HG02943 (cell line): ENCODE data around the gene NUDT12.

Source experiments
- ATAC-seq: cut with Tn5 transposase; IDR thresholded peaks from one replicate; pipeline ENCODE4 v1.9.1; 2021; ENCODE audit warnings: mild to moderate bottlenecking, low read depth, moderate library complexity; ENCODE audit not compliant: unreplicated experiment

The NUDT12 gene

DNA sequence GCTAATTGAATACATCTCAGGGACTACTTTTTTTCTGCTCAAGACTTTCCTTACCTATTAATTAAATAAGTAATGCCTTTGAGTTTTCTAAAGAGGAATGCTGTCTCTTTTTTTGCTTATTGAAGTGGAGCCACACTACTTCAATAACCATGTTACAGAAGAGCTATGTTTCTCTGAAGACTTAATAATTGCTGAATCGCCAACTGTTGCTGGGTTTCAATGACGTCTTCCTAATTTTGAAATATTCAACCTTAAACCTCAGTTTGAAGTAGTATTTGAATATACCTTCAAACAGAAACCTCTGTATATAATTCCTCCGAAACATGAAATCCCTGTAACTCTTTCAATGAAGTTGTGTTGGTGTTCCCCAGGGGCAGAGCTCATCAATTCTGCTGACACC lies 21.0 kb downstream of the NUDT12 start:
- no peak for ATAC-seq

DNA sequence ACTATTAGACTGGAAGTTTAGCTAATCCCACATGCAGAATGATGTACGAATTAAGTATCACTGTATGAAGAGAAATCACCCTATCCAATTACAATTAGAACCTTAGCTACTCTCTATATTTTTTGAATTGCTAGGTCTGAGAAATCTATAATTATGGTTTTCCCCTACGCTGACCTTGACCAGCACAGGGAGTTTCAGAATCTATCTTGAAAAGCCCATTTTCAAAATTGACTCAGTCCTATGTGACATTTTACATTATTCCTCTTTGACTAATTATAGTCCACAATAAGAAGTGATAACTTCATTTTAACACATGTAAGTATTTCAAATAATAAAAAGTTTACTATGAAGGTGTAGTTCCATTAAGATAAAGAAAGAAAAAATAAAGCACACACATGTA lies 21.5 kb downstream of the NUDT12 start:
- no peak for ATAC-seq

DNA sequence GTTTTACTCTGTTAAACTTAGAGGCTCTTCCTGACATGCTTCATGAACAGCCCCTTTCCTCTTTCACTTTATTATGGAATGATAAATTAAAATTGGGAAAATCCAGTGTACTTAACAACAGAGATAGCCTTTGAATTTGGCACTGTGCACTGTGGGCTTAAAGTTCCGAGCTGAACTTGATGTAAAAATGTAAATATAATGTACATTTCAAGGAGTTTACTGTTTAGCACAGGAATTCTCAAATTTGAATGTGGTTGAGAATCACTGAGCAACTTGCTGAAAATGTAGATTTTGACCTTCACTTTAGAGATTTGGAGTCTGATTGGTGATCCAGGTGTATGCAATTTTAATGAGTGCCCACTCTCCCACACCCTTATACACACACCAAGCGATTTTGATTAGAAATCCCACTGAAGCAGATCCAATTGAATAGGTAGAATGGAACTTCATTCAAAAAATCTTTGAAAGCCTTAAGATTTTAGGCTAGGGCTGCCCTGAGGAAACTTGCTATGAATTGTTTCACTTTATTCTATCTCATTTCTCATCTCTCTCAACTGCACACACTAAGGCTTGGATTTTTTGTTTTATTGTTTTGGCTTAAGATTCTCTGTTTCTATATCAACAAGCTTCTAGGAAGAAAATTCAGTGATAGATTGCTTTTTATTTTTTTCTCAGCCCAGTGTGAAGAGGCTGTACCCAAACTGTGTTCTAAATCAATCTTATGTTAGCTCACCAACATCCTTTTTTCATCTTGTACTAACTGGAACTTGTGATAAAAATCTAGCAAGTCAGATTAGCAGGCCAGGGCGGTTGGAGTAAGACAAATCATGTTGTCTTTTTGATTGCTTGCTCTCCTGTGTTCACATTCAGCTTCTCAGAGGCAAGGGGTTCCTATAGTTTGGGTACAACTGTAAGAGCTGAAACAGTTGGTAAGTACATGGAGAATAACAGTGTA lies 22.9 kb downstream of the NUDT12 start:
- no peak for ATAC-seq

DNA sequence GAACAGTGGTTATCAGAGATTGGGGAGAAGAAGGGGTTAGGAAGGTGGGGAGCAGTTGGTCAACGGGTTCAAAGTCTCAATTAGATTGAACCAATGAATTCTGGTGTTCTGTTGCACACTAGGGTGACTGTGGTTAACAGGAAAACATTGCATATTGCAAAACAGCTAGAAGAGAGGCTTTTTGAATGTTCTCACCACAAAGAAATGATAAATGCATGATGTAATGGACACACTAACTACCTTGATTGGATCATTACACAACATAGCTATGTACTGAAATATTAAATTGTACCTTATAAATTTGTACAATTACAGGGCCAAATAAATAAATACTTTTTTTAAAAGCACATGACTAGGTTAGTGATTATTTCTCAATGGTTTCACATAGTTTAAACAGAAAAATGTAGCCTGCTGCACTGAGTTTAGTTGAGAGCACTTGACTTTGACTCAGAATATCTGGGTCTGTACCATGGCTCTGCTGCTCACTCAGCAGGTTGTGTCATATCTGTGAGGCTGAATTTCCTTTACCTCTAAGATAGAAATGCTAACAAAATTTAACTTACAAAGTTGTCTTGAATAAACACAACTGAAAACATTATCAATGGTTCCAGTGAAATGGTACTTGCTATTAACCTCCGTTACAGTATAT lies 30.4 kb downstream of the NUDT12 start:
- ATAC-seq, result no peak

DNA sequence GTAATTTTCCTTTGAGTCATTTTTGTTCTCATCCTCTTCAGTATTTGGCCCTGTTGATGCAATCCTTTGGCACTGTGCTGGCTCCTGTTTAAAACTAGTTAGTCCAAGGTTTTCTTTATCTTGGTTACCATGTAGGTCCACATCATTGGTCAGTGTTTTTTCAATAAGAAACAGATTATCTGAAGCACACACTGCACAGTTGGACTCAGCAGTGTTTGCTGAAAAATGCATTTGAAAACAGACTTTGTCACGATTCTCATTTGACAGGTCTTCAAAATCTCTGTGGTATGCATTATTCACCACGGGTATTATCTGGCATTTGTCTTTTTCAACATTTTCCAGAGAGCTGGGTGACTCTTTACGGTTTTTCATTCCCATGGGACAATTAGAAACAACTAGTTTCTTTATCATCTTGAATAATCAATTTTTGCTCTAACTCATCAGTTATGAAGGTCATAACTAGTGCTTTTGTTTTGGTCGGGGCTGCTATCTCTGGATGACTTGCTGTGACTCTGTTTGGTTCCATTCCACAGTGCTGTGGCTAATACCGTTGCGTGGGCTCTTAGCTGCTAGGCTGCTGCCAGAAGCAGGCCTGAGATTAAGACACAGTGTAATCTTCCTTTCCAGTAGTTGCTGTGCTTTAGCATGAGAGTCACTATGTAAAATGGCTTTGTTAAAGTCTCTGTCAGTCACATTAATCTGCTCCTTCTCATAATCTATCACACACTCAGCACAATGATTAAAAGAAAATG lies 36.2 kb downstream of the NUDT12 start:
- no peak for ATAC-seq

DNA sequence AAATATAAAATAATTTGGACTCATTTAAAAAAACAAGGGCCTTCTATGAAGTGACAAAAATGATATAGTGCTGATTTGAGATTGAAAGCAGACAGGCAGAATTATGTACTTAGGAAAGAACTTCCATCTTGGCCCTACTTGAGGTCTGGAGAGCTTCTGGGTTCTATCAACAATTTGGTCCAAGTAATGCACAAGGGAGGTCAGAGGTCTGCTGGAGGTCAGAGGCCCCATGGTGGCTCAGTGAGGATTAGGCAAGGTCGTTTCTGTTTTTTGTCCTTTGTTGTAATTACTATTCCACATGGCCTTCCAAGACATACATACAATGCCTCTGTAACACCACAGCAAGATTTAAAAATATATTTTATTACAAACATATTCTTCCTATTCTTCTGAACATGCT lies 37.2 kb downstream of the NUDT12 start:
- ATAC-seq, result no peak

DNA sequence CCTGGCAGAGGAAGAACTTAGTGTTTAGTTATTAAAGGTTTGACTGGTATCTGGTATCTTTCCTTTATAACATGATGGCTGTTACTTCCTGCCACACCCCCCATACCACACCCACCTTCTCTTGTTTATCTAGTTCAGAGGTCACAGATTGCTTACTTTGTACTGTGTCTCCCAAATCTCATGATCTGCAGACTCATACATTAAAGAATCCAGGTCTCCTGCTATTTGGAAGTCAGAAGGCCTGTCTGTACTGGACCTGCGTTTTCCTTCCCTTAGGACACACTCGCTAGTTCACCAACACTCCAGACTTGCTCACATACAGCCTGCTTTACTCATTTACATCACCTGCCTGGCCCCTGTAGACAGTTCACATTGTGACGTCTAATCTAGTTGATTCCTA lies 39.3 kb downstream of the NUDT12 start:
- ATAC-seq, result no peak

DNA sequence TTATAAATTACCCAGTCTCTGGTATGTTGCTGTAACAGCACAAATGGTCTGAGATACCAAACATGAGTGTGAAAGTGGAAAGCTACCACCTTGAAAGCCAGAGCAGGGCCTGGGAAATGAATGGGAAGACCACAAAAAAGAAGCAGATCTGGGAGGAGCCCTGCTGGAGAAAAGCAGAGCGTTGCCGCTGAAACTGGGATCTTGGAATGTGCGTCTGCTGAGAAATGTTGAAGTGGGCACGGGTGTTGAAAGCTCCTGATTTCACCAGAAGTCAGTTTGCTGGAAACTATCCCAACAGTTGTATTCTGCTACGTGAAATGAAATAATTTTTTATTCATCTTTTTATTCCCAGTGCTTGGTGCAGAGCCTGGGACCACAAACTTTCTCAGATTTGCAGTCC lies 40.0 kb downstream of the NUDT12 start:
- ATAC-seq, result no peak

DNA sequence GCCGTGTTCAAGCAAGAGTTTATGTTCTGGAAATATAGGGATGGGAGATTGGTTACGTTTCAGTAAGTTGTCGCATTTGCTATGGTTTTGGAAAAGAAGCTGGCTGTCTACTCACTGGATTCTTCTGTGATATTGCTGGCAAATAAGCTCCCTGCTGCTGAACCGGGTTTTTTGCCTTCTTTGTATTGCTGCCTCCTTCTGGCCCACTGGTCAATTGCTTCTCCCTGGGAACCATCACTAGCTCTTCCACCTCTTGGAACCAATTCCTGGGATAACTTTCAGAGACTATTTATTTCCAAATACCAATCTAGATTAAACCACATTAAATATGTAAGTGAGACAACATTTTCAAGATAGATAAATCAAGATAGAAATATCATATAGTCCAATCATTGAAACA lies 43.0 kb downstream of the NUDT12 start:
- ATAC-seq, result no peak

DNA sequence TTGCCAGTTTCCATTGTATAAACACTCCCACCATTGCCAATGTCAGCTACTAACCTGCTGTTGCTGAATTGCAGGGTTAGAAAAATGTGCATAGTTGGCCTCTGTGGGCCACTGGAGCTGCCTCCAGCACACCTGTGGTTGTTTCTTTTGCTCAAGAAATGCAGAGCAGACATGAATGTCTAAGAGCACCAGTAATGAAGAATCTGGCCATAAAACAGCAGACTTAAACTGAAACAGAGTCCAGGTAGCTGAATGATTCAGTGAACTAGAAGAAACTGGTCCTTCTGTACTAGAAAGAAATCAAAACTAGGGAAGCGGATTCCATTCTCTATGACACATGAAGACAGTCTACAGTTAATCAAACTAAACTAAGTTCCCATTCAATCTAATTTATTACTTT lies 48.2 kb downstream of the NUDT12 start:
- ATAC-seq, result no peak

DNA sequence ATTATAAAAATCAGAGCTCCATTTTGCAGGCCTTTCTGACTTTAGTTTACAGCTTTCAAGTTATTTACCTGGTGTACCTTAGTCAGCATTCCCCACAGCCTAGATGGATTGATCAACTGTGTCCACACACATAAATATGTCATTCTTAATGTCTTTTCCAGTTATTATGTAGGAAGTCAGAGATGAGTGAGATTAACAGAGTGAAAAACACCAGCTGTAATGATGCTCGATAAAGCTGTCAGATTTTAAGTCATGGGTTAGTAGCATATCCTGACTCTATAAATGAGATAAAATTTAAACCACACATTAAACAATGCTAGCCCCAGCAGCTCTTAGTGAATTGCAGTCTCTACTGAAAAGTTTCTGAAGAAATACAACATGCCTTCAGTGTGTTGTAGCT lies 48.9 kb downstream of the NUDT12 start:
- ATAC-seq, result no peak

DNA sequence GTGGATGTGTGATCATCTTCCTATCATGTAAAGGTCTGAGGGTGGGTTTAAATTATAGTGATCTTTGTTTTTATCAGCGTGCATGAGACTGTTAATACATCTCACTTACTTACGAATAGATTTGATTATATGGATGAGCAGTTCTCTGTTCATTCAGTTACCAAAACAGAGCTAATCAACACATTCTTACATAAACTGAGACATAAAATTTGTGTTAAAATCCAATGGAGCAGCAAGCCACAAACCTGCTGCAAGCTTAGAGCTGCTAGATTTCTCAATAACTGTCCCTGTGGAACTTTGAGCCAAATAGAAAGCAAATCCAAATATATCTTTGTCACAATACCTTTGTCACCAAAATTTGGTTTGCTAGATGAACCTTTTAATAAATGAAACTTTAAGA lies 50.1 kb downstream of the NUDT12 start:
- no peak for ATAC-seq

DNA sequence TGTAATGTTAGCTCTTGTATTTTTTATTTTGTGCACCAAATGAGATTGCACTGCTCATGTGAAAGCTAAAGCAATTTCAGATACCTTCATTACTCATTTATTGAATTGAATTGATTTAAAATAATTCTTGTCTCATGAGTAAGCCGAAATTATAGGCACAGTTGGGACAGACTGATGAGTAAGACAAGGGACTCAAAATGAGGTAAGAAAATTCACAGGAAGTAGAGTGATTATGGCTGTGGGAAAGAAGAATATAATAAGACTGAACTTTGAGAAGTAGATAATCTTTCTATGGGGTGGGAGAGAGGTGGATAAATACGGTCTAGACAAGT lies 51.1 kb downstream of the NUDT12 start:
- ATAC-seq, result no peak

DNA sequence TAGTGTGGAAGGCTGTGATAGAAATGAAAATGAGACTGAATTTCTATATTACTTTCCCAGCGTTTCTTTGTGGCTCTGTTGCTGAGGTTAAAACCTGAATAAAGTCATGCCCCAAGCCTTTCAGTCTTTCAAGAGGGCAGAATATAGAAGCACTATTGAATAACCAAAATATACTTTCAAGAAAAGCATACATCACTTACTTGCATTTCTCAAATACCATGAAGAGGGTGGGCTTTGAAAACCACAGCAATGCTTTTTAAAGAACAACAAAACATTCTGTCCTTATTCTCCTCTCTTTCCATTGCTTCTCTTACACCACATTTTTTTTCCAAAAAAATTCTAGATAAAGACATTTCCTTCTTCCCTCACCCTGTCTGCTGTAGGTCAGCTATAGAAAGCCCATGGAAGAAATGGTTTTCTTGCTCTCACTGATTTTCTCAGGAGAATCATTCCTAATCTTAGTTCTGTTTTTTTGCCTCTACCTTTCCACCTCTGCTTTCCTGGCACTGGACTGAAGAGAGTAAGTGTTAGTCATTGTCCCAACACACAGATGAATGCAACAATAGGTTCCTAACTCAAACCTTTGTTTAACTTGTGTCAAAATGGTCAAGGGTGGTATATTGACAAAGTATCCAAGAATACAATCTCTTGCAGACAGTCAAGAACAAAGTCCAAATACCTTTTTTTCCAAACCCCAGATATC lies 51.6 kb downstream of the NUDT12 start:
- no peak for ATAC-seq

DNA sequence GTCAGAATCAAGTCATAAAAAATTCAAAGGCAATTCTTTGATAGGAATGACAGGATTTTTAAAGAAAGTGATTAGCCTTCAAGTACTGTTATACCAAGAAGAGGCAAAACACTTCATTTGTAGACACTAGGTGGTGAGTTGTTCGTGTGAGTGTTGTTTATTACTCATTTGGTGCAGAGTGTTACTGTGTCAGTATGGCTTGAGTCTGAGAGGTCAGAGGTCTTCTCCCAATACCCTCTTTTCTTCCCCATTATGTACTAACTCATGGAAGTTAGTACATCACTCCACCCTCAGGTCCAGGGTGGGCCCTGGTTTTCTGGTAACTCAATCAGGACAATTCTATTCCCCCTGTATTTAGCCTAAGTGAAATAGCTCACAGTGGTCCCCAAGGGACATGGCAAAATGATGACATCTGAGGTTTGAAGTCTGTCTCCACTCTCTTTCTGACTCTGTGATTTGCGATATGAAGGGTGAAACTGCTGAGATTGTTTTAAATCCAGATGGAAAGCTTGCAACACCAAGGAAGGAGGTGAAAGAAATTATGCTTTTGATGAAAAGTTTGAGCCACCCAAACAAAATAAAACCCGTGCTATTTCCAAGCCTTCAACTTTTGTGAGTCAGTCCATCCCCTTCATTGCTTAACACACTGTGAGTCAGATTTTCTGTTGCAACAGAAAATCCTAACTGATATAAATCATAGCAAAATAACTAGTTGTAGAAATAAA lies 56.8 kb downstream of the NUDT12 start:
- ATAC-seq, result no peak

DNA sequence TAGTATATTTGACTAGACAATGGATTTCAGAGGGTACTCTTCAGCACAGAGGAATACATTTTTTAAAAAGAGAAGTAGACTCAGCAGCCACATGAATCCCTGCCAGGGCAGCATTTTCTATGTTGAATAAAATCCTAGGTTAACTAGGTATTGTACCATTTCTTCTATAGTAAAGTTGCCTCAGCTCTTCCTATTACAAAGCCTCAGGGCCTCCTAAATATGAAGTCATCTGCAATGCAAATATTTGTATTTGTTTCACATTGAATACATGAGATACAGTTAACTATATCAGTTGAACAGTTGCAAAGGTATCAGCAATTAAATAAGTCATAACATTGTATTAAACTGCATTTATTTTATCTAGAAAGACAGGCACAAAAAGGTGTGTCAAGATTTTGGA lies 59.5 kb downstream of the NUDT12 start:
- ATAC-seq, result no peak

DNA sequence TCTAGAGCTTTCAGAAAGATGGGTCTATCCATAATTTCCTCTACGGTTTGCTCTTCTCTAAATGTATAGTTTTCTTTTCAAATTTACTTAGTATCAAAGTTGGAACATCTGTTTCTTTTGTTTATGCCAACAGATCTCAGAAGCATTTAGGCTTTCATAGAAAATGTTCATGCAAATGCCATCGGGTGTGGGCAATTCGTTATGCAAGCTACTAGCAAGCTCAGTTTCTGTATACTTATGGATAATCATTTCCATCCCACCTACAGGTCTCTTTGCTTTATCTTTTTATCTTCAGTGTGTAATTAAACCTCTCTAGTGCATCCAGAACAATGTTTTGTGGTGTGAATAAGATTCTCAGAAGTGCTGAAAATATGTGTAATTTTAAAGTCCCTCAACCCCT lies 59.9 kb downstream of the NUDT12 start:
- no peak for ATAC-seq
